CMK (cell line): ENCODE data around the gene PACRG.

ENCODE experiments used
- DNase-seq: peaks from one replicate; pipeline ENCODE4 v3.0.0-alpha.2; 2010; ENCODE audit warnings: low read depth

The PACRG gene

DNA sequence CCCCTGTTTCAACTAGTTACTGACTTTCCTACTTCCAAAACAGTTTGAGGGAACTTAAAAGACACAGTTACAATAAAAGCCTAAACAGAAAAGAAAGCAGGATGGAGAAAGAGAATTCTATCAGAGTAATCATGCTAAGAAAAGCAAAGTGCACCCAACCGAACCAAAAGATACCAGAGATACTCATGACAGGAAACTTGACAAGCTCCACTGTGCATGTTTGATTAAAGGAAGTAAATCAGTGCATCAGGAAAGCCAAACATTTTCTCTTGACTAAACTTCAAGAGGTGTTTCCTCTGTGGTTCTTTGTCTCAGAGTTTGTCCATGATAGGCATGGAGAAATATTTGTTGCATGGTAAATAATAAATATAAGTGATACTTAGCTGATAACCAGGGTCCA lies 138.9 kb downstream of the PACRG start:
- DNase-seq, result no peak

DNA sequence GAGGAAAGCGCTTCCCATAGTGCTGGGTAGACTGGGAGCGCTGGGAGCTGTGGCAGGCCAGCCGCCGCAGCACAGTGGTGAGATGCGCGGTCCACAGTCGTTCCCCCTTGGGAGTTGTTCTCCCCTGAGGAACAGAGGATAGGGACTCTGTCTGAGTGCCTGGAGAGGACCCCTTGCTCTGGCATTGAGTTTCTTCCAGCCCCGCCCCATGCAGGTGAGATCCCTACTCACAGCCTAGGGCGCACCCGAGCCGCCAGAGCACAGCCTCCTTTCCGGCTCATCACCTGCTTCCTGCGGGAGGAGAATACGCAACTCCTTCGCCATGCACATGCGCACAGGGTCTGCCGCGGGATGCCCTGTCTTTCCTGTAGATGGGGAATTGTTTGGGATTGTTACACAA lies 140.6 kb downstream of the PACRG start:
- DNase-seq, result no peak

GRCh38 chr6:162871966-162872365 lies 144.2 kb downstream of the PACRG start:
- DNase-seq, result no peak

- no peak for DNase-seq
Measured at GRCh38 chr6:162873537-162873936, 145.8 kb downstream of the PACRG start.

GRCh38 chr6:162875070-162875469 lies 147.3 kb downstream of the PACRG start:
- no peak for DNase-seq

- DNase-seq, result no peak
Measured at GRCh38 chr6:162882801-162883481, 155.2 kb downstream of the PACRG start.

- DNase-seq, result no peak
Measured at GRCh38 chr6:162887981-162888689, 160.4 kb downstream of the PACRG start.

DNA sequence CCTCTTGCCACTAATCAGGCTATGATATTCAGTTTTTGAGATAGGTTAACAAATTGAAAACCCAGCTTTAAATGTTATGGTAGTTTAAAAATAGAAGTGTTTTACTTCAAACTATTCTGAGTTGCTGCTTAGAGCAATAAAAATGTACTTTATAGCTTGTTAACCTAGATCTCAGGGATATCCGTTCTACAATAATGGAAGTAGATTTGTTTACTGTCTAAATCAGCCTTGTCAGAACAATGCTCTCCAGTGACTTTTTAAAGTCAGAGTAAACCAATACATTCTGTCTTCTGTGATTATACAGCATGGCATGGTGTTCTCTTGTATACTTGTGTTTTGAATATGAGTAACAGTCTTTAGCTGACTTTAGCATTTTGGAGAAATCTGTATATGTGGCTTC lies 161.5 kb downstream of the PACRG start:
- no peak for DNase-seq

- DNase-seq, result no peak
Measured at GRCh38 chr6:162898011-162898410, 170.2 kb downstream of the PACRG start.

DNA sequence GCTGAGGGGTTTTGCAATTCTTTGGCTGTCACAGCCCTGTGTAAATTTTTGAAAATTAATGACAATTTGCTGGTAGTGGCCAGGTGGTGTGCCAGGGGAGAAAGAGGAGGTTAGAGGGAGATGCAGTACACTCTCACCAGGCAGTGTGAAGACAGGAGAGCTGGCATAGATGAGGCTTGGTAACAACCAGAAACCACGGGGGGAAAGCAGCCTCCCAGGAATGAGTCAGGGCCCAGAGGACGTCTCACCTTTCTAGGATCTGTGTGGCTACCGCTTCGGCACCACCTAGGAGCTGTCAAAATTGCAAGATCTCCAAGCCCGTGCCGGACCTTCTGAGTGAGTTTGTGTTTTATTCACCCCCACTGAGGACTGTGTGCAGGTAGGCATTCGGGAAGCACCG lies 171.4 kb downstream of the PACRG start:
- no peak for DNase-seq

DNA sequence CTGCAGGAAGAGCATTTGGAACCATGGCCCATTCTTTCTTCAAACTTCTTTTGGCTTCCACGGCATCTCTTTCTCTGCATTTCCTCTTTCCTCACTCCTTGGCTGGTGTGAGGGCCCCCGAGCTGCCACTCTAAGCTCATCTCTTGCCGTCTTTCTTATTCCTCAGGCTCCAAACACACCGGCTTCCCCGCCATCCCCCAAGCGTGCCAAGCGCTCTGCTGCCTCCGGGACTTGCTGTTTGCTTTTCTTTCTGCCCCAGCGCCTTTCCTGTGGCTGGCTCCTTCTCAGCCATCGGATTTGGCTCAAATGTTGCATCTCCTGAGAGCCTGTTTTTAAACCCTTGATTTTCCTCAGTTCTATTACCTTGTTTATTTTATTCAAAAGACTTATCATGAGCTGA lies 172.7 kb downstream of the PACRG start:
- DNase-seq, result no peak

DNA sequence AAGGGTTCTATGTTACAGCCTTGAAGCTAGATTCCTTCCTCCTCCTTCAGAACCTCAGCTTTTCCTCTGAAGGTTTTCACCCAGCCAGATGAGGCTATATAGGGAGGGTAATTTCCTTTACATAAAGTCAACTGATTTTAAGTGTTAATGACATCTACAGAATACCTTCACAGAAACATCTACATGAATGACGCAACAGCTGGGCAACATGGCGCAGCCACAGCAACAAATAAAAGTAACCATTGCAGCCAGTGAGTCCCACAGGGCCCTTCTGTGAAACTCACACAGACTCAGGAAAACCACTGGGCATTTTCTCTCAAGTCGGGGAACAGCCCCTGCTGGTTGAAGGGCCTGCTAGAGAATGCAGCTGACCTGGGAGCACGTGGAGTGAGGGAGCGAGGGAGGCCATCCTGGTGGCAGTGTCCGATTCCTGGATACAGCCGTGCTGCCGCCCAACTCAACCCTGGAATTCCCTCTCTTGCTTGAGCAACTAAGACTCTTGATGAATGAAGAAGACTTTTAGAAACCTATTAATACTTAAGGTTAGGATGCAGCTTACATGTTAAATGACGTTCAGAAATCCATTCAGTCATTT lies 176.4 kb downstream of the PACRG start:
- DNase-seq, result no peak

- DNase-seq, result no peak
Measured at GRCh38 chr6:162906479-162906878, 178.7 kb downstream of the PACRG start.

- DNase-seq, result peak; percentile 24
Measured at GRCh38 chr6:162907876-162908481, 180.2 kb downstream of the PACRG start.

DNA sequence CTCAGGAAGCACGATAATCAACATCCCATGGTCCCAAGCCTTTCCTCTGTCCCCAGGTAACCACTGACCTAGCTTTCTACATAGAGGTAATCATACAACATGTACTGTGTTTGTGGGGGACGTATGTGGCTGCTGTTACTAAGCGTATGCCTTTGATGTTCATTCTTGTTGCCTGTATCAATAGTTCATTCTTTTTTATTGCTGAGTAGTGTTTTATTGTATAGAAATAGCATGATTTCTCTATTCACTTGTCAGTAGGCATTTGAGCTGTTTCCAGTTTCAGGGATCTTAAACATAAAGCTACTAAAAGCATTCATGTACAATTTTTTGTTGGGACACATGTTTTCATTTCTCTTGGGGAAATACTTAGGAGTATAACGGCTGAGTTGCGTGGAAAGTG lies 185.4 kb downstream of the PACRG start:
- DNase-seq, result no peak

DNA sequence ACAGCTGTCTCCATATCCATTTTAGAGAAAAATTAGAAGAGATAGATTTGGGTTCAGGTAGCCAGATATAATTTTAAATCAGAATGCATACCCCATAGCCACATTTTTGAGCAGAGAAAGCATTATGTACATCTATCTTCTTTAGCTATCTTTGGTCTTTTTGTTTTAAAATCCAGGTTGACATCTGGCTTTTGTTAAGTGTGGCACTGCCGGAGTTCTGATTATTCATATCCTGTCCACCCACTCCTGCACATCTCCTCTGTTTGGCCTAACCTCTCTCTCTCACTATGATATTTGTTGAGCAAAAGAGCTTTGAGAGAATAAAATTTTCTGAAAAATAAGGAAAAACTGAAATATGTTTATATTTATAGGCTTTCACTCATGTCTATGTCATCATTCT lies 189.7 kb downstream of the PACRG start:
- DNase-seq, result no peak

DNA sequence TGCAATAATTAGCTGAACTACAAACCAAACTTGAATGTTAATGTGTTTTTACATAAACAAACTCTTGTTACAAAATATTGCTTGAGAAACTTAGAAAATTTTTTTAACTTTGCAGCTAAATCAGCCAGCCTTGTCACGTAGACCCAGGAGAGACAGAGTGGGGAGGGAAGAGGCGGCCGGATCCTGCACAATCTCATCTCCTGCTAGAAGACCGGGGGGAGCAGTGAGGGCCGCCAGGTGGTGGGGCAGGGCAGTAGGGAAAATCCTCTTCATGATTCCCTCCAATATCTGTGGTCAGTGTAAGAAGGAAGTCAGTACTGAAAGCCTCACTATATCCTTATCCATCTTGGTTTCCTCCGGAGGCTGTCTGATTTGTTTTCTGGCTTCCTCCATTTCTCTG lies 193.3 kb downstream of the PACRG start:
- DNase-seq, result no peak

DNA sequence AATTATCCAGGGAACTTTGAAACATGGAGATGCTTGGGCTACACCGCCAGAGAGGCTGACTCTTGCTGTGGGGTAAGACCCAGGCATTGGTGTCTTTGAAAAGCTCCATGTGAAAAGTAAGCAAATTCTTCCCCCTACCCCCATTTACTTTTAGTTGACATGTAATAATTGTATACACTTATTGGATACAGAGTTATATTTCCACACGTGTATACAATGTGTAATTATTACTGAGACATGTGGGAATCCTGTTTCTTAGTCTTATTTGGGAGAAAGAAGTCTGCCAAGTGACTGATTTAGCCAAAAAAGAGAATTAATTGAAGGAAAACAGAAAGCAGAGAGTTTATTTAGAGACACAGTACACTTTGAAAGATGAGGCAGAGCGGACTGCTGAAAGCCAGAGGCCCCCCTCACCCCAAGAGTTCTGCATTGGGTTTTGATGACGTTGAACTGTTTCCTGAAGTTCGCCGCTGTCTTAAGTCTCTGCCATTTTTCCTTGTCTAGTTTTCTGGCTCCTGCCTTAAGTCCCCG lies 193.8 kb downstream of the PACRG start:
- DNase-seq, result no peak

- no peak for DNase-seq
Measured at GRCh38 chr6:162922563-162923166, 194.9 kb downstream of the PACRG start.

- DNase-seq, result no peak
Measured at GRCh38 chr6:162934844-162935243, 207.1 kb downstream of the PACRG start.

GRCh38 chr6:162940426-162940825 lies 212.7 kb downstream of the PACRG start:
- no peak for DNase-seq

GRCh38 chr6:162941128-162941527 lies 213.4 kb downstream of the PACRG start:
- DNase-seq, result no peak
